Measurements from ENCODE around the gene FAR1. TPM values are rescaled to one million over a fixed set of nuclear protein-coding genes. Genes with fewer than 3 reads are reported as not detected.

Gene FAR1
- total and polyA plus RNA-seq, 2 donors: 26.2 to 151 TPM

- no peak overlapping the region for H3K27ac ChIP-seq (ENCODE audit: low read depth)
- H3K4me3 ChIP-seq (ENCODE audit: low read depth, low read length): no peak overlapping the region
- no peaks in the 10 kb centered on the region for H3K4me1 ChIP-seq (ENCODE audit: insufficient read depth)
- no peaks in the 10 kb centered on the region for H3K36me3 ChIP-seq (ENCODE audit: insufficient read depth)
- 48% methylated on average over 2 of the region's 2 CpGs for WGBS
- no peak for DNase-seq (ENCODE audit: extremely low spot score)
Observed at GRCh38 chr11:13661074-13661623, 7.3 kb upstream of the FAR1 start.

DNA sequence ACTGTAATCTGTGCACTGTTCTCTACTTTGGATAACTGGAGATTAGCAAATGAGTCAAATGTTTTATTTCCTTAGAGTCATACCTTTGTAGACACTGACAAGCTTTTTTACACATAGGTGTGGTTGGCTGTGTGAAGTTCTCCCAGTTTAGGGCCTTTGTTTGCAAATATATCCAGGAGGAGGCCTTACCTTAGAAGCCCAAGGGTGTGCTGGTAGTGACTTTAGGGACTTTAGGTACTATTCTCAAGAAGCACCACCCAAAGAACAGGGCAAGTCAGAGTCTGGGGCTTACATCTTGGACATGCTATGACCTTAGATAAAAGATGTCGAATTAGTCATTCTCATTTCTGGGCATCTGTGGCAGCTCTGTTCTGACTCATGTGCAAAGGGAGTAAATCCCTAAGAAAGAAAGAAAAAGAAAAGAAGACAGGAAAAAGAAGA, 4.8 kb upstream of the FAR1 start:
- Histone ChIP-seq H3K36me3 (ENCODE audit: insufficient read depth) (no peaks in the 10 kb centered on the region), H3K4me1 (ENCODE audit: insufficient read depth) (peaks cover 2% of the 10 kb centered on the region), H3K27ac (ENCODE audit: low read depth) (no peak overlapping the region), H3K4me3 (ENCODE audit: low read depth, low read length) (no peak overlapping the region)
- WGBS: 85% methylated on average over 1 of the region's 1 CpG
- no peak for DNase-seq (ENCODE audit: extremely low spot score)

DNA sequence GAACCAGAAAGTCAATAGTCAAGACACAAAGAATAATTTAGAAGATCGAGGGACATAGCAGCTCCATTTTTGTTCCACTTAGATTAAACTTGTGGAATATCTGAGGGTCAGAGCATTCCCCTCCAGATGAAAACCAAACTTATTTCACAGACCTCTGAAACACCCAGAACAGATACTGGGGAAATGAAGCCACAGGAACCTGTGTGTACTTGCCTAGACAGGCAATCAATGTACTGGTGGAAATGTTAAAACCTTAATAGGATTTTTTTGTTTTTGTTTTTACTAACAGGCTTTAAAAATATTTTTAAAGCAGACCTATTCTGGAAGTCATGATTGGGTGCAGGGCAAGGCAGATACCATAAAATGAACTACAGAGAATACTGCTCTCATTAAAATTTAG, 4.1 kb upstream of the FAR1 start:
- 77% methylated on average over 1 of the region's 1 CpG for WGBS
- Histone ChIP-seq H3K27ac (ENCODE audit: low read depth) (no peak overlapping the region), H3K4me1 (ENCODE audit: insufficient read depth) (peaks cover 2% of the 10 kb centered on the region), H3K4me3 (ENCODE audit: low read depth, low read length) (no peak overlapping the region), H3K36me3 (ENCODE audit: insufficient read depth) (no peaks in the 10 kb centered on the region)
- no peak for DNase-seq (ENCODE audit: extremely low spot score)

- DNase-seq (ENCODE audit: extremely low spot score): no peak
- Histone ChIP-seq H3K4me3 (ENCODE audit: low read depth, low read length) (no peak overlapping the region), H3K36me3 (ENCODE audit: insufficient read depth) (no peaks in the 10 kb centered on the region), H3K4me1 (ENCODE audit: insufficient read depth) (peaks cover 2% of the 10 kb centered on the region), H3K27ac (ENCODE audit: low read depth) (no peak overlapping the region)
Observed at GRCh38 chr11:13666708-13667107, 1.8 kb upstream of the FAR1 start.

DNA sequence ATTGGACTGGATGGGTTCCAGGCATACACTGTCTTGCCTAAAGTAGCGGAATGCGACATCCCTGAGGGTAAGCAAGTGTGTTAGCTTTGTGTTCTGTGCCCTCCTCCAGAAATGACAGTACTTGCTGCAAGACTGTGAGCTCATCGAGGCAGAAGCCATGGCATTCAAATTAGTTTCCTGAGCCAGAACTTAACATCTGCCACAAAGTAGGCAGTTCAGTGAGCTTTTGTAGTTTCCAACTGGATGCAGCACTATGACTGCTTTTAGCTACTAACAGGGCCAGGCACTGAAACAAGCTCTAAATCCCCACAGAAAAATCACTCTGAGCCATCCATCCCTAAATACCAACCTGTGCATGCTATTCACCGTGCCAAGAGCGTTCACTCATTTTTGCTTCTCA, 1.2 kb upstream of the FAR1 start:
- H3K36me3 ChIP-seq (ENCODE audit: insufficient read depth): no peaks in the 10 kb centered on the region
- H3K4me3 ChIP-seq (ENCODE audit: low read depth, low read length): no peak overlapping the region
- H3K27ac ChIP-seq (ENCODE audit: low read depth): no peak overlapping the region
- 66% methylated on average over 5 of the region's 5 CpGs for WGBS
- peaks cover 2% of the 10 kb centered on the region for H3K4me1 ChIP-seq (ENCODE audit: insufficient read depth)
- no peak for DNase-seq (ENCODE audit: extremely low spot score)

GRCh38 chr11:13667795-13668101, 720 bp upstream of the FAR1 start:
- Histone ChIP-seq H3K4me1 (ENCODE audit: insufficient read depth) (peaks cover 2% of the 10 kb centered on the region), H3K27ac (ENCODE audit: low read depth) (peak overlapping the region; percentile 78), H3K4me3 (ENCODE audit: low read depth, low read length) (peak overlapping the region; percentile 54), H3K36me3 (ENCODE audit: insufficient read depth) (no peaks in the 10 kb centered on the region)
- DNase-seq (ENCODE audit: extremely low spot score): no peak
- 4% methylated on average over 15 of the region's 15 CpGs for WGBS

DNA sequence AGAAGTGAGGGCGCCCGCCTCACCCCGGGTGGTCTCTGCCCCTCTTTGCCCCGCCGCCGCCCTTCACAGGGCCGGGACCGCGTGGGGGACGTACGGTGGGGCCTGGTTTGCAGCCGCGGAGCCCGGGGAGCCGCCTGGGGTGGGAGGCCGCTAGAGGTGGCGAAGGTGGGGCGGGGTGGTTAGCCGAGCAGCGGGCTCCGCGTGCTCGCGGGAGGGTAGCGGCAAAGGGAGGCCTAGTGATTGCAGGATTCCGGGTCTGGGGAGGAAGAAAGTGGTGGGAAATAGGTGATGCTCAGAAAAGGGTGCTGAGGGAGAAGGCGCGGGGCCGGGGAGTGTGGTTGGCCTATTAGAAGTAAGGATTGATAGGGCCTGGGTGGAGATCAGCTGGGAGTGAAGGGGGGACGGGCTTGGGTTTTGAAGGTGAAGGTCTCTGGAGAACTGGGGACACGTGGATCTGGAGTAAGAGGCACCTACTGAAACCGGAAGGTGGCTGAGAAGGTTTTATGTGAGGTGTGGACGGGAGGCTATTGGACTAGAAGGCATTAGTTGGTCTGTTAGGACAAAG, 571 bp downstream of the FAR1 start:
- Histone ChIP-seq H3K4me3 (ENCODE audit: low read depth, low read length) (peak overlapping the region; percentile 93), H3K36me3 (ENCODE audit: insufficient read depth) (no peaks in the 10 kb centered on the region), H3K4me1 (ENCODE audit: insufficient read depth) (peaks cover 2% of the 10 kb centered on the region), H3K27ac (ENCODE audit: low read depth) (peak overlapping the region; percentile 80)
- WGBS: under 1% methylated on average over 33 of the region's 33 CpGs
- DNase-seq (ENCODE audit: extremely low spot score): no peak

DNA sequence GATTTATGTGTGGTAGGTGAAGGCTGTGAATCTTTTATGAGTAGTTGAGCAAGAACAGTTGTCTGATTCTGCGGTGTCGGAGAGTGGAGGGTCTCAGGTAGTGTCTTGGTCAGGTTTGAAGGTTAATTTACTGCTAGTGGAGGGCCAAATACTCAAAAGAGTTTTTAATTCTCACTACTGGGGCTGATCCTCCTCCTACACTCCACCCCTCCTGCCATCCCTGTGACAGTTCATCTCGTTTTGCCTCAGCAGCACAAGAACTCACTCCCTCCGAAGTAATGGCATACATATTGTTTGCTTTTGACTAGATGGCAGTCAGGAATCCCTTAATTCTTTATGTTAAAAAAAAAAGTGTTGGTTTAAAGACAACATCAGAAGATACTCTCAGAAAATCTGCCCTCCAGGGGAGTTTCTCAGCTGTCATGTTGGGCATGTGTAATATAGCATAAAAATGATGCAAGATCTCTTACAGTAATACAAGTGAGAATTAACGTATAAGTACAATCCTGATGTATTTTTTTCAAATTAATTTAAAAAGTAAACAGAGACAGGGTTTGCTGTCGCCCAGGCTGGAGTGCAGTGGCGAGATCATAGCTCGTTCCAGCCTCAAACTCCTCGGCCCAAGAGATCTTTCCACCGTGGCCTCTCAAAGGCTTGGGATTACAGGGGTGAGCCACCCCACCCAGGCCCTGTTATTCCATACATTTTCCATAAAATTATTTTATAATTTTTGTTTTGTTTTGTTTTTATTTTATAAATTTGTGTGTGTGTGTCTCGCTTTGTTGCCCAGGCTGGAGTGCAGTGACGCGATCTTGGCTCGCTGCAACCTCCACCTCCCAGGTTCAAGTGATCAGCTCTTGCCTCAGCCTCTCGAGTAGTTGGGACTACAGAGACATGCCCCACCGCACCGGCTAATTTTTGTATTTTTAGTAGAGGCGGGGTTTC, 1.3 kb downstream of the FAR1 start:
- peak overlapping the region; percentile 93 for H3K4me3 ChIP-seq (ENCODE audit: low read depth, low read length)
- H3K27ac ChIP-seq (ENCODE audit: low read depth): peak overlapping the region; percentile 80
- WGBS: 67% methylated on average over 18 of the region's 18 CpGs
- no peak for DNase-seq (ENCODE audit: extremely low spot score)
- H3K4me1 ChIP-seq (ENCODE audit: insufficient read depth): peaks cover 2% of the 10 kb centered on the region
- no peaks in the 10 kb centered on the region for H3K36me3 ChIP-seq (ENCODE audit: insufficient read depth)

DNA sequence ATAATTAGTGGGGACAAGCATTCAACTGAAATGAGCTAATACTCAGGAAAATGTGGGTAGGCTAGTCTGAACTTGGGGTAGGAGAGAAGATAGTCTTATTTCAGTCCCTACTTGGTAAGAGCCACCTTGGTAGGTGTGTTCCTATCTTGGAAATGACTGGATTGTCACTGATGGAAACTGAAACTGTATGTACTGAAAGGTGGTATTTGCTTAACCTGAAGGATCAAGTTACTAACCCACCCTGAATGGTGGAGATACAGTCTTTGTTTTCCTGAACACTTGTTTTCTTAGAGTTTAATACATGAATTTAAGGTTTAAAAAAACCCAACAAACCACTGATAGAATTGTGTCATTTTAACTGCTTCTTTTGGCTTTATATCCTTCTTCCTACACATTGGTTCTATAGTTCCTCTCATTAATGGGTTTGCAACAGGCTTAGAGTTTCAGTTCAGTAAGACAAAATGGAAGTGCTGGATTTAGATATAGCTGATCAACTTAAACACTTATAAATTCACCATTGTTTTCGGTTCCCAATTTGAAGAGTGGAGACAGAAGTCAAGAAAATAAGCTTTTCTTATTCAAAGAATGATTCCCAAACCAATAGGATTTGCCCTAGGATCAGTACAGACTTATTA, 4.2 kb downstream of the FAR1 start:
- WGBS: 90% methylated on average over 1 of the region's 1 CpG
- Histone ChIP-seq H3K27ac (ENCODE audit: low read depth) (no peak overlapping the region), H3K4me3 (ENCODE audit: low read depth, low read length) (no peak overlapping the region), H3K4me1 (ENCODE audit: insufficient read depth) (peaks cover under 1% of the 10 kb centered on the region), H3K36me3 (ENCODE audit: insufficient read depth) (no peaks in the 10 kb centered on the region)
- no peak for DNase-seq (ENCODE audit: extremely low spot score)

DNA sequence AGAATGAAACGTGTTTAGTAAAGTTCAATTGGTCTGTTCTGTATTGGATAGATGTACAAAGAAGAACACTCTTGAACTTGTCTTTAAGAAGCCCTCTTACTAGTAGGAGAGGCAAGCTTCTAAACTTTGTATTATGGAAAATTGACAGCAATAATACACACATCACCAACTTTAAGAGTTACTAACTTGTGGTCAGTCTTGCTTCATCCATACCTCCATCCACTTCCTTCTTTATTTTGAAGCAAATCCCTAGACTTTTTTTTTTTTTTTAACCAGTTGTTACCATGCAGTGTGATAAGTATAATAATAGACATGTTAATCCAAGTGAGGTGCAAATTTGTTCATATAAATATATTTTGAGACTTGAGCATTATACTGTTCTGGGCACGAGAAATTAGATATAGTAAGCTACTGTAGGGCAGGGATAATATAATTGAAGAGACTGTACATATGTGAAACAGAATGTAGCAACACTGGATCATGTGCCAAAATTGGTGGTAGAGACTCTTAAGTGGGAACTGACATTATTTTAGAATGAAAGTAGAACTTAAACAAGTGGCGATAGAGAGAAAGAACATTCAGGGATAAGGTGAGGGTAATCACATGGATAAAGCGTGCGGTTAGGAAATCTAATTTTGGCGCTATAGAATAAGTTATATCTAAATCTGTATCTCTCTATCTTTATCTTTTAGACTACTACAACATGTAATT, 6.5 kb downstream of the FAR1 start:
- no peaks in the 10 kb centered on the region for H3K4me1 ChIP-seq (ENCODE audit: insufficient read depth)
- 89% methylated on average over 6 of the region's 6 CpGs for WGBS
- H3K4me3 ChIP-seq (ENCODE audit: low read depth, low read length): no peak overlapping the region

GRCh38 chr11:13676576-13676975, 8.1 kb downstream of the FAR1 start:
- H3K36me3 ChIP-seq (ENCODE audit: insufficient read depth): no peaks in the 10 kb centered on the region
- H3K4me1 ChIP-seq (ENCODE audit: insufficient read depth): no peaks in the 10 kb centered on the region

More for the DNA sequence above, 6.5 kb downstream of the FAR1 start:
- Histone ChIP-seq H3K36me3 (ENCODE audit: insufficient read depth) (no peaks in the 10 kb centered on the region), H3K27ac (ENCODE audit: low read depth) (no peak overlapping the region)
- no peak for DNase-seq (ENCODE audit: extremely low spot score)

GRCh38 chr11:13679768-13680167, 11.3 kb downstream of the FAR1 start:
- H3K36me3 ChIP-seq (ENCODE audit: insufficient read depth): no peaks in the 10 kb centered on the region
- no peaks in the 10 kb centered on the region for H3K4me1 ChIP-seq (ENCODE audit: insufficient read depth)
- DNase-seq (ENCODE audit: extremely low spot score): no peak
- 88% methylated on average over 2 of the region's 2 CpGs for WGBS
- H3K4me3 ChIP-seq (ENCODE audit: low read depth, low read length): no peak overlapping the region
- H3K27ac ChIP-seq (ENCODE audit: low read depth): no peak overlapping the region

More at GRCh38 chr11:13676576-13676975, 8.1 kb downstream of the FAR1 start:
- 98% methylated on average over 1 of the region's 1 CpG for WGBS
- no peak overlapping the region for H3K4me3 ChIP-seq (ENCODE audit: low read depth, low read length)
- no peak overlapping the region for H3K27ac ChIP-seq (ENCODE audit: low read depth)
- no peak for DNase-seq (ENCODE audit: extremely low spot score)

DNA sequence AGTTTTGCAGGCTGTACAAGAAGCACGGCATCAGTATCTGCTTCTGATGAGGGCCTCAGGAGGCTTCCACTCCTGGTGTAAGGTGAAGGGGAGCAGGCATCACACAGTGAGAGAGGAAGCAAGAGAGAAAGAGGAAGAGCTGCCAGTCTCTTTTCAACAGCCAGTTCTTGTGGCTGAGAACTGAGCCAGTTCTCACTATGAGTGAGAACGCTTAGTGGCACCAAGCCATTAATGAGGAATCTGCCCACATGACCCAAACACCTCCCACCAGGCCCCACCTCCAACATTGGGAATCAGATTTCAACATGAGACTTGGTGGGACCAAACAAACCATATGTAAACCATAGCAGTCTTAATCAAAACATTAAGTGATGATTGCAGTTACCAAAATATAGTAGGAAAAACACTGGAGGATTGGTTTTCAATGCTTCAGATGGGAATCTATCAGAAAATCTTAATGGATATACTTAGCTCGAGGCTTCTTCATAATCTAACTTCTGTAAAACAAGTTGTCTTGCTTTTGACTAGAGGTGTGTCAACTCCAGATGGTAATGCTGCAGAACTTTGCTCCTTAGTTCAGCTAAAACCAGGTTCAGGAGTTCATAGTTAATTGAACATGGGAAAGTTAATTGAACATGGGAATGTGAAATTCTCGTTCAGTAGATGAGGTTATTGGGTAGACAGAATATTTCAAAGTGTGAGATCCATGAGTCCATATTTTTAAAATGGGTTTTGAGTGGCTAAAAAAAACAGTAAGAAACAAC, 12.2 kb downstream of the FAR1 start:
- Histone ChIP-seq H3K4me3 (ENCODE audit: low read depth, low read length) (no peak overlapping the region), H3K4me1 (ENCODE audit: insufficient read depth) (no peaks in the 10 kb centered on the region), H3K27ac (ENCODE audit: low read depth) (no peak overlapping the region), H3K36me3 (ENCODE audit: insufficient read depth) (no peaks in the 10 kb centered on the region)
- no peak for DNase-seq (ENCODE audit: extremely low spot score)
- WGBS: 90% methylated on average over 4 of the region's 4 CpGs
